HAP-1 (cell line): ENCODE measurements around the gene SLC4A2.

ENCODE experiments used
- DNase-seq, 2 experiments: peaks; one replicate each; pipeline ENCODE4 v3.0.0-alpha.2; 2016 to 2020; ENCODE audit warnings: low spot score in 2 of 2
- H3K27me3 ChIP-seq: fragments of 250-450 bp; sonication (Bioruptor Pico); 2 replicates; pipeline ENCODE4 v1.5.1; 2020; ENCODE audit warnings: low read depth, mild to moderate bottlenecking, moderate library complexity
- H3K36me3 ChIP-seq: fragments of 250-450 bp; sonication (Bioruptor Pico); replicated peaks from 2 replicates; pipeline ENCODE4 v1.5.1; 2020; ENCODE audit warnings: mild to moderate bottlenecking
- H3K4me1 ChIP-seq: fragments of 250-450 bp; sonication (Bioruptor Pico); 2 replicates; pipeline ENCODE4 v1.5.1; 2020; ENCODE audit warnings: mild to moderate bottlenecking
- H3K4me3 ChIP-seq: fragments of 250-450 bp; sonication (Bioruptor Pico); 2 replicates; pipeline ENCODE4 v1.5.1; 2020; ENCODE audit warnings: mild to moderate bottlenecking, moderate library complexity
- H3K9me3 ChIP-seq: fragments of 250-450 bp; sonication (Bioruptor Pico); 2 replicates; pipeline ENCODE4 v1.5.1; 2020; ENCODE audit warnings: mild to moderate bottlenecking, moderate library complexity
- in situ Hi-C: fragments of 300-500 bp; cut with MboI; formaldehyde crosslinking; loops from 3 replicates; pipeline ENCODE4 v1.14.3; 2020; ENCODE audit warnings: low sequenced_read_pairs, inconsistent platforms, mixed read lengths

The SLC4A2 gene

DNA sequence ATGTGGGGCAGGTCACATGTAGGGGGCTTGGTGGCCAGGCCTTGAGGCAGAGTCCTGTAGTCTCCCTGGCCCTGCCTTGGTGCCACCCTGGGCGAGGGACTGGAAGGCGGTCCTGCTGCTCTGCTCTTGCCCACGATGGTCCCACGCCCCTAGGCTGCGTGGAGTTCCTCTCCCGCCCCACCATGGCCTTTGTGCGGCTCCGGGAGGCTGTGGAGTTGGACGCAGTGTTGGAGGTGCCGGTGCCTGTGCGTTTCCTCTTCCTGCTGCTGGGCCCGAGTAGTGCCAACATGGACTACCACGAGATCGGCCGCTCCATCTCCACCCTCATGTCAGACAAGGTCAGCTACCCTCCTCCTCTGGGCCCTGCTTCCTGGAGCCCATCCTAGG is 11.2 kb downstream of the SLC4A2 start:
- in situ Hi-C loops, result no loop called here
- H3K9me3 ChIP-seq, result no peaks in the 10 kb centered on the region
- H3K27me3 ChIP-seq, result no peaks in the 10 kb centered on the region
- no peak for DNase-seq
- no peaks in the 10 kb centered on the region for H3K4me1 ChIP-seq
- no peak overlapping the region for H3K4me3 ChIP-seq
- peaks cover 90% of the 10 kb centered on the region for H3K36me3 ChIP-seq

DNA sequence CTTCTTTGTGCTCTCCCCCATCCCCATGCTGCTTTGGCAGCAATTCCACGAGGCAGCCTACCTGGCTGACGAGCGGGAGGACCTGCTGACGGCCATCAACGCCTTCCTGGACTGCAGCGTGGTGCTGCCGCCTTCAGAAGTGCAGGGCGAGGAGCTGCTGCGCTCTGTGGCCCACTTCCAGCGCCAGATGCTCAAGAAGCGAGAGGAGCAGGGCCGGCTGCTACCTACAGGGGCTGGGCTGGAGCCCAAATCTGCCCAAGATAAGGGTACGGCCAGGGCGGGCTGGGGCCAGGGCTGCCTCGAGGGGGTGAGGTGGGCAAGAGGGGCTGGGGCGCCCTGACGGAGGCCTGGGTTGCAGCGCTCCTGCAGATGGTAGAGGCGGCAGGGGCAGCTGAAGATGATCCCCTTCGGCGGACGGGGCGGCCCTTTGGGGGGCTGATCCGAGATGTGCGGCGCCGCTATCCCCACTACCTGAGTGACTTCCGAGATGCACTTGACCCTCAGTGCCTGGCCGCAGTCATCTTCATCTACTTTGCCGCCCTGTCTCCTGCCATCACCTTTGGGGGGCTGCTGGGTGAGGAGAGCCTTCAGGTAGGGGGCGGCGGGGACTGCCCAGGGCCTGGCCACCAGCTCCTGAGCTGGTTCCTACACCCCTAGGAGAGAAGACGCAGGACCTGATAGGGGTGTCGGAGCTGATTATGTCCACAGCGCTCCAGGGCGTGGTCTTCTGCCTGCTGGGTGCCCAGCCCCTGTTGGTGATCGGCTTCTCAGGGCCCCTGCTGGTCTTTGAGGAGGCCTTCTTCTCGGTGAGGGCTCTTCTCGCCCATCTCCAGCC is 11.9 kb downstream of the SLC4A2 start:
- no peak for DNase-seq
- no peaks in the 10 kb centered on the region for H3K4me1 ChIP-seq
- H3K4me3 ChIP-seq, result no peak overlapping the region
- in situ Hi-C loops, result no loop called here
- no peaks in the 10 kb centered on the region for H3K27me3 ChIP-seq
- no peaks in the 10 kb centered on the region for H3K9me3 ChIP-seq
- peaks cover 93% of the 10 kb centered on the region for H3K36me3 ChIP-seq

- in situ Hi-C loops, result no loop called here
- H3K4me1 ChIP-seq, result peaks cover 3% of the 10 kb centered on the region
- no peak overlapping the region for H3K4me3 ChIP-seq
- DNase-seq, result no peak
- peaks cover 86% of the 10 kb centered on the region for H3K36me3 ChIP-seq
- H3K9me3 ChIP-seq, result no peaks in the 10 kb centered on the region
- H3K27me3 ChIP-seq, result no peaks in the 10 kb centered on the region
Observed at GRCh38 chr7:151073990-151074389, 14.6 kb downstream of the SLC4A2 start.

GRCh38 chr7:151074817-151075661 is 15.7 kb downstream of the SLC4A2 start:
- in situ Hi-C loops, result no loop called here
- H3K4me3 ChIP-seq, result no peak overlapping the region
- no peak for DNase-seq
- no peaks in the 10 kb centered on the region for H3K9me3 ChIP-seq
- no peaks in the 10 kb centered on the region for H3K27me3 ChIP-seq
- peaks cover 9% of the 10 kb centered on the region for H3K4me1 ChIP-seq
- peaks cover 85% of the 10 kb centered on the region for H3K36me3 ChIP-seq

DNA sequence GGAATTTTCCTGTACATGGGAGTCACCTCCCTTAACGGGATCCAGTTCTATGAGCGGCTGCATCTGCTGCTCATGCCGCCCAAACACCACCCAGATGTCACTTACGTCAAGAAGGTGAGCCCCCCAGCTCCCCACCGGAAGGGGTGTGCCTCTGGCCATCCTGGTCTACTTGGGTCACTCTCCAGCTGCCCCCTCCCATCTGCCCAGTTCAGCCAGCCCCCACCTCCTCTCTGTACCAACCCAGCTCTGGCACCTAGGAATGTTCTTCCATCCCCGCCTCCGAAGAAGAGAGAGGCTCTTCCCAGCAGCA is 16.2 kb downstream of the SLC4A2 start:
- in situ Hi-C loops, result no loop called here
- Histone ChIP-seq H3K4me3 (no peak overlapping the region), H3K27me3 (no peaks in the 10 kb centered on the region), H3K4me1 (peaks cover 9% of the 10 kb centered on the region), H3K9me3 (no peaks in the 10 kb centered on the region), H3K36me3 (peaks cover 79% of the 10 kb centered on the region)
- DNase-seq, result no peak

- Histone ChIP-seq H3K4me3 (no peak overlapping the region), H3K4me1 (peaks cover 9% of the 10 kb centered on the region), H3K9me3 (no peaks in the 10 kb centered on the region), H3K27me3 (no peaks in the 10 kb centered on the region), H3K36me3 (peaks cover 77% of the 10 kb centered on the region)
- DNase-seq, result no peak
- in situ Hi-C loops, result no loop called here
Observed at GRCh38 chr7:151075978-151076426, 16.6 kb downstream of the SLC4A2 start.

DNA sequence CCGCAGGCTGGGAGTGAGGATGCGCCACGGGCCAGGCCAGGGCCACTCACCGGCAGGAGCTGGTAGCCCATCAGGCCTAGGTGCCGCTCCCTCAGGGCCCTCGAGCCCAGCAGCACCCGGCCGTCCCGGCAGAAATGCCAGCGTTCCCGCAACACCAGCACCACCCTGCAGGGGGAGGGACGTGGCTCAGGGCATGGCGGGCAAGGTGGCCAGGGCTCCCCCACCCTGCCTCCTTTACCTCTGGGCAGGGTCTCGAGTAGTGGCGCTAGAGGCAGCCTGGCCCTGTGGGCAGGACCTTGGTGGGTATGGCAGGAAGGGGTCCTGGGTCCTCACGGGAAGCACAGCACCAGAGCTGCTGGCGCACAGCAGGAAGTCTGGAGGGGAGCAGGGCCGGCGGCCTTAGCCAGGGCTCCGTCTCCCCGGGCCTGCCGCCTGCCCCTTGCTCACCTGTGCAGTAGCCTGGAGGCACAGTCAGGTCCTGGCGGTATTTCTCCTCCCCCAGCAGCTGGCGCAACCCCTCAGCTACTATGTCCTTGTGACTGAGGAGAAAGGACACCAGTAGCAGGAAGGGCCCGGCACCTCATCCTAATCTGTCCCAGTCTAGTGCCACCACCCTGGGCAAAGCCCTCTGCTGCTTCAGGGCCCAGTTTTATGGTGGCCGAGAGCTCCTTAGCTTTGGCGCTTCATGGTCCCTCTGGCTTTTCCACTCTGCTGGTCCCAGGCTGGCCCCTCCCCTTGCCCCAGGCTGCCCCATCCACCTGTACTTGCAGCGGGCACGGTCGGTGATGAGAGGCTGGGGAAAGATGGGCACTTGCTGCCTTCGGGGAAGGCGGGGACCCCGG is 17.7 kb downstream of the SLC4A2 start:
- Histone ChIP-seq H3K27me3 (no peaks in the 10 kb centered on the region), H3K36me3 (peaks cover 73% of the 10 kb centered on the region), H3K4me3 (no peak overlapping the region), H3K4me1 (peaks cover 19% of the 10 kb centered on the region), H3K9me3 (no peaks in the 10 kb centered on the region)
- peak in 1 of 2 experiments; percentile 65 for DNase-seq
- in situ Hi-C loops, result no loop called here

GRCh38 chr7:151077705-151078232 is 18.4 kb downstream of the SLC4A2 start:
- Histone ChIP-seq H3K4me1 (peaks cover 24% of the 10 kb centered on the region), H3K36me3 (peaks cover 66% of the 10 kb centered on the region), H3K27me3 (no peaks in the 10 kb centered on the region), H3K9me3 (no peaks in the 10 kb centered on the region), H3K4me3 (no peak overlapping the region)
- in situ Hi-C loops, result no loop called here
- no peak for DNase-seq

- peak in 1 of 2 experiments; percentile 50 for DNase-seq
- H3K36me3 ChIP-seq, result peaks cover 61% of the 10 kb centered on the region
- peaks cover 24% of the 10 kb centered on the region for H3K4me1 ChIP-seq
- in situ Hi-C loops, result no loop called here
- H3K4me3 ChIP-seq, result no peak overlapping the region
- no peaks in the 10 kb centered on the region for H3K9me3 ChIP-seq
- no peaks in the 10 kb centered on the region for H3K27me3 ChIP-seq
Observed at GRCh38 chr7:151078233-151079040, 19.0 kb downstream of the SLC4A2 start.

GRCh38 chr7:151079199-151079910 is 20.0 kb downstream of the SLC4A2 start:
- H3K36me3 ChIP-seq, result peaks cover 51% of the 10 kb centered on the region
- peaks cover 24% of the 10 kb centered on the region for H3K4me1 ChIP-seq
- peak overlapping the region; percentile 98 for H3K4me3 ChIP-seq
- no peak for DNase-seq
- in situ Hi-C loops, result no loop called here
- no peaks in the 10 kb centered on the region for H3K27me3 ChIP-seq
- H3K9me3 ChIP-seq, result no peaks in the 10 kb centered on the region

DNA sequence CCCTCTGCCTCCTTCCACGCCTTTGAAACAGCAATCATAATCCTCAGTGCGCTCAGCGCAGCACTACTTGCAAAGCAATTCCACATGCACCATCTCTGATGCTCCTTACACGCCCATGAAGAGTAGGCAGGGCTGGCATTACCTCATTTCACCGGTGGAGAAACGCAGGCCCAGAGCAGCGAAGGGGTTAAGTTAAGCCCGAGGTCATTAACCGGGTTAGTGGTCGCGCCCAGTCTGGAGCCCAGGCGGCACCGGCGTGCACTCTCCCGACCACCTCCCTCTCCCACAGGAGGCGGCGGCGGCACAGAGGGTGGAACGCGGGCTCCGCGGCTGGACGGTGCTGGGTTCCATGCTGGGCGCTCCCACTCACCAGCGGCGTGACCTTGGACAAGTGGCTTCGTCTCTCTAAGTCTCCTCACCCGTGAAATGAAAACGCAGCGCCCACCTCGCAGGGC is 20.7 kb downstream of the SLC4A2 start:
- H3K27me3 ChIP-seq, result no peaks in the 10 kb centered on the region
- peak in 1 of 2 experiments; percentile 55 for DNase-seq
- peaks cover 26% of the 10 kb centered on the region for H3K4me1 ChIP-seq
- peak overlapping the region; percentile 98 for H3K4me3 ChIP-seq
- peaks cover 44% of the 10 kb centered on the region for H3K36me3 ChIP-seq
- in situ Hi-C loops, result no loop called here
- H3K9me3 ChIP-seq, result no peaks in the 10 kb centered on the region

DNA sequence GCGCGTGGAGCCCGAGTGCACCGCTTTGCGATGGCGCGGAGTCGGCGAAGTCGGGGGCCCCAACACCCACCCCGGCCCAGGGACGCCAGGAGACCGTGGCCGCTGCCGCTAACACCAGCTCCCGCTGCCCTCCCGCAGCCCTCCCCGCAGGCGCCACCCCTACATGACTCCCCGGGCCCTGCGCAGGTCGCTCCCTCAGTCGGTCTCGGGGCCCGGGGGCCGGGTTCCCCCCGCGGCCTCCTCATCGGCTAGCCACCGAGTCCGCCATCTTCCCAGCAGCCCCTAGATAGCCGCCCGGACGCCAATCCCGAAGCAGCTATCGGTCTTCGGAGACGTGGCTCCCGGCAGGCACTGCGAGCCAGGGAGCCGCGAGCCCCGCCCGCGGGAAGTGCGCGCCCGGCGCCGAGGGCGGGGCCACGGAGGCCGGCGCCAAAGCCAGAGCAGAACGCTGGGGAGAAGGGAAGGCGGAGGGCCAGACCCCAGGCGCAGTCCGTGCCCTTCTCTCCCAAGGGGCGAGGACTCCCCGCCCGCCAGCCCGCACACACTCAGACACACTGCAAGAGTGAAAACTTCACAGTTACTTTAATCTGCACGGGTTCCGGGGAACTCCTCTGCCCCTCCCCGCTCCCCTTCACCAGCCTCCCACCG is 21.3 kb downstream of the SLC4A2 start, which contains the start of gene FASTK:
FASTK (minus strand) TSS at position 288 of the 648 bp plus-strand sequence; CDS start at position 245, 43 bp downstream.
- in situ Hi-C loops, result no loop called here
- H3K4me1 ChIP-seq, result peaks cover 31% of the 10 kb centered on the region
- no peaks in the 10 kb centered on the region for H3K27me3 ChIP-seq
- peak within 1 kb of the TSS; percentile 98 for H3K4me3 ChIP-seq
- no peaks in the 10 kb centered on the region for H3K9me3 ChIP-seq
- H3K36me3 ChIP-seq, result peaks cover 38% of the 10 kb centered on the region
- peak; percentile 89 to 92 for DNase-seq
